Non-pigmented ciliary epithelial cell (primary cell): ENCODE data around the gene SPO11.

ENCODE experiments used
- DNase-seq: peaks from one replicate; pipeline ENCODE4 v3.0.0-alpha.2; 2010; ENCODE audit warnings: low read depth

SPO11 gene

GRCh38 chr20:57329608-57330221, at the start of gene SPO11:
TSS of gene SPO11 (plus strand) at chr20:57329803. CDS start at chr20:57329868, 65 bp downstream.
- no peak for DNase-seq

- no peak for DNase-seq
These were observed 49.4 kb upstream of the SPO11 start for GRCh38 chr20:57280221-57280620.

- DNase-seq = no peak
These were observed 47.7 kb upstream of the SPO11 start for GRCh38 chr20:57281900-57282299.

- DNase-seq = no peak
These were observed 46.8 kb upstream of the SPO11 start for GRCh38 chr20:57282670-57283361.

GRCh38 chr20:57283860-57284259, 45.7 kb upstream of the SPO11 start:
- no peak for DNase-seq

- DNase-seq = no peak
These were observed 42.4 kb upstream of the SPO11 start for GRCh38 chr20:57287007-57287880.

GRCh38 chr20:57287901-57288300, 41.7 kb upstream of the SPO11 start:
- no peak for DNase-seq

- no peak for DNase-seq
These were observed 40.8 kb upstream of the SPO11 start for GRCh38 chr20:57288651-57289277.

- DNase-seq = no peak
These were observed 40.0 kb upstream of the SPO11 start for GRCh38 chr20:57289391-57290177.

GRCh38 chr20:57290178-57290484, 39.5 kb upstream of the SPO11 start:
- no peak for DNase-seq

- DNase-seq = no peak
These were observed 38.6 kb upstream of the SPO11 start for GRCh38 chr20:57291003-57291402.

GRCh38 chr20:57291694-57292093, 37.9 kb upstream of the SPO11 start:
- no peak for DNase-seq

GRCh38 chr20:57292611-57293010, 37.0 kb upstream of the SPO11 start:
- DNase-seq = no peak

- DNase-seq = no peak
These were observed 35.6 kb upstream of the SPO11 start for GRCh38 chr20:57293995-57294394.

- no peak for DNase-seq
These were observed 35.1 kb upstream of the SPO11 start for GRCh38 chr20:57294550-57294949.

- no peak for DNase-seq
These were observed 31.1 kb upstream of the SPO11 start for GRCh38 chr20:57298457-57298856.

GRCh38 chr20:57301026-57301425, 28.6 kb upstream of the SPO11 start:
- DNase-seq = no peak

GRCh38 chr20:57306747-57307146, 22.9 kb upstream of the SPO11 start:
- no peak for DNase-seq

GRCh38 chr20:57308451-57309271, 20.9 kb upstream of the SPO11 start:
- no peak for DNase-seq

GRCh38 chr20:57309544-57310115, 20.0 kb upstream of the SPO11 start:
- DNase-seq = no peak
